Caco-2 (cell line): ENCODE measurements around the gene SERPINB12. TPM values are rescaled to one million over a fixed set of nuclear protein-coding genes. Genes with fewer than 3 reads are reported as not detected.

Experiments used
- BruUV-seq: library from RNA; stranded (reverse); fragments of 400-500 nt; replicated peaks from 2 replicates; lab custom pipeline; 2021; lab: Mats Ljungman, UMichigan
- CTCF ChIA-PET: fragments of 300-600 bp; sonication (Branson Sonifier 250); formaldehyde crosslinking; loops from one replicate; lab custom pipeline; 2022; ENCODE audit warnings: antibody characterized with exemption; lab: Charles Lee
- POLR2A ChIA-PET: fragments of 300-600 bp; sonication (Branson Sonifier 250); formaldehyde crosslinking; loops from one replicate; lab custom pipeline; 2022; ENCODE audit warnings: antibody characterized with exemption; lab: Charles Lee
- DNase-seq, 2 experiments: peaks; one replicate each; pipeline versions ENCODE4 v3.0.0 to v3.0.0-alpha.2; 2020 to 2022
- H3K27me3 ChIP-seq: replicated peaks from 2 replicates; pipeline ENCODE4 v1.6.0; 2011; ENCODE audit warnings: low read length; ENCODE audit not compliant: control insufficient read depth, insufficient read depth
- H3K36me3 ChIP-seq: 2 replicates; pipeline ENCODE4 v1.5.1; 2011; ENCODE audit warnings: low read length; ENCODE audit not compliant: control insufficient read depth, insufficient read depth
- H3K4me1 ChIP-seq: fragments of 250-450 bp; sonication (Bioruptor Pico); 2 replicates; pipeline ENCODE4 v1.5.1; 2020; ENCODE audit warnings: mild to moderate bottlenecking
- H3K4me3 ChIP-seq: 2 replicates; pipeline ENCODE4 v1.5.1; 2011; ENCODE audit warnings: low read depth, mild to moderate bottlenecking, control low read depth, low read length
- H3K9me3 ChIP-seq: fragments of 250-450 bp; sonication (Bioruptor Pico); 2 replicates; pipeline ENCODE4 v1.5.1; 2020; ENCODE audit warnings: mild to moderate bottlenecking, moderate library complexity
- H3K27ac Mint-ChIP-seq: one replicate; pipeline ENCODE4 v1.8.0; 2022; ENCODE audit warnings: mixed read lengths; ENCODE audit not compliant: unreplicated experiment
- H3K27me3 Mint-ChIP-seq: one replicate; pipeline ENCODE4 v1.8.0; 2022; ENCODE audit warnings: mixed read lengths; ENCODE audit not compliant: insufficient read depth, unreplicated experiment
- H3K36me3 Mint-ChIP-seq: one replicate; pipeline ENCODE4 v1.8.0; 2022; ENCODE audit warnings: mild to moderate bottlenecking, mixed read lengths; ENCODE audit not compliant: insufficient read depth, unreplicated experiment
- H3K4me1 Mint-ChIP-seq: one replicate; pipeline ENCODE4 v1.8.0; 2022; ENCODE audit warnings: low read depth, mixed read lengths; ENCODE audit not compliant: unreplicated experiment
- H3K4me3 Mint-ChIP-seq: one replicate; pipeline ENCODE4 v1.8.0; 2022; ENCODE audit warnings: mild to moderate bottlenecking, moderate library complexity, mixed read lengths; ENCODE audit not compliant: unreplicated experiment
- H3K9me3 Mint-ChIP-seq: one replicate; pipeline ENCODE4 v1.8.0; 2022; ENCODE audit warnings: mixed read lengths; ENCODE audit not compliant: unreplicated experiment
- intact Hi-C: fragments of 100-400 bp; cut with micrococcal nuclease; formaldehyde crosslinking; loops from one replicate; pipeline ENCODE4 v1.10.0; 2022; ENCODE audit not compliant: unreplicated experiment
- total RNA-seq: library from RNA; stranded (reverse); gene quantifications from 2 replicates; pipeline ENCODE4 v1.2.3, GENCODE V29; 2022
- TF ChIP-seq, protein P1 (sequence below), 2 experiments: fragments of 200-600 bp in 1 of 2; IDR thresholded peaks; 1 replicate in 1 of 2; 2 replicates in 1 of 2; pipeline versions ENCODE4 v1.5.1 to v1.8.0; 2011 to 2022; ENCODE audit warnings: antibody characterized with exemption in 1 of 2, control low read depth in 1 of 2, inconsistent platforms in 1 of 2, low read depth in 1 of 2, low read length in 1 of 2, mild to moderate bottlenecking in 1 of 2, moderate library complexity in 1 of 2; ENCODE audit not compliant: insufficient read depth in 1 of 2, severe bottlenecking in 1 of 2, unreplicated experiment in 1 of 2

SERPINB12 gene
- total RNA-seq, 1 experiment from 2014 or later, result not detected

DNA sequence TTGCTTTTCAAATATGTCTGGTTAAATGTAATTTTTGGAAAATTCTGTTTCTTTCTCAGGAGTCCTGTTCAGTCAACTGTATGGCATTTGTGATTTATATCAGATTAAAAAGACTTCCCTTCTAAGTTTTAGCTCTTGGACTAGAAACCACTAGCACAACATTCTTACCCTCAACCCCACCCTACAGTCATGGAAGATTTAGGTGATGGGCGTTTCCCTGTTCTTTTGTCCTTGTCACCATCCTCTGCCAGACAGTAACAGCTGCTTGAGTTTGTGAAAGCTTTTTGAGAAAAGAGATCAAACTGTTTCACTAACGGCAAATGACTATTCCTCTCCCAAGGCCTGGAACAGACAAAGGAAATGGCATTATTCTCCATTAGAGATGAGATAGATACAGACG, 33.6 kb upstream of the SERPINB12 start:
- Histone ChIP-seq H3K36me3 (no peaks in the 10 kb centered on the region), H3K9me3 (no peaks in the 10 kb centered on the region), H3K4me1 (no peaks in the 10 kb centered on the region), H3K27me3 (no peaks in the 10 kb centered on the region), H3K4me3 (no peak overlapping the region)
- no peaks in the 10 kb centered on the region for H3K9me3 Mint-ChIP-seq
- ChIA-PET POLR2A (no interaction called here), CTCF (no interaction called here)
- H3K36me3 Mint-ChIP-seq, result no peaks in the 10 kb centered on the region
- TF ChIP-seq, protein P1, sequence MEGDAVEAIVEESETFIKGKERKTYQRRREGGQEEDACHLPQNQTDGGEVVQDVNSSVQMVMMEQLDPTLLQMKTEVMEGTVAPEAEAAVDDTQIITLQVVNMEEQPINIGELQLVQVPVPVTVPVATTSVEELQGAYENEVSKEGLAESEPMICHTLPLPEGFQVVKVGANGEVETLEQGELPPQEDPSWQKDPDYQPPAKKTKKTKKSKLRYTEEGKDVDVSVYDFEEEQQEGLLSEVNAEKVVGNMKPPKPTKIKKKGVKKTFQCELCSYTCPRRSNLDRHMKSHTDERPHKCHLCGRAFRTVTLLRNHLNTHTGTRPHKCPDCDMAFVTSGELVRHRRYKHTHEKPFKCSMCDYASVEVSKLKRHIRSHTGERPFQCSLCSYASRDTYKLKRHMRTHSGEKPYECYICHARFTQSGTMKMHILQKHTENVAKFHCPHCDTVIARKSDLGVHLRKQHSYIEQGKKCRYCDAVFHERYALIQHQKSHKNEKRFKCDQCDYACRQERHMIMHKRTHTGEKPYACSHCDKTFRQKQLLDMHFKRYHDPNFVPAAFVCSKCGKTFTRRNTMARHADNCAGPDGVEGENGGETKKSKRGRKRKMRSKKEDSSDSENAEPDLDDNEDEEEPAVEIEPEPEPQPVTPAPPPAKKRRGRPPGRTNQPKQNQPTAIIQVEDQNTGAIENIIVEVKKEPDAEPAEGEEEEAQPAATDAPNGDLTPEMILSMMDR (IDR thresholded peaks at IDR 0.05; ENCODE audit: insufficient read depth in 1 of 2, low read depth in 1 of 2, low read length in 1 of 2, severe bottlenecking in 1 of 2, unreplicated experiment in 1 of 2), result no peak
- no peaks in the 10 kb centered on the region for H3K4me1 Mint-ChIP-seq
- peaks cover 9% of the 10 kb centered on the region for H3K27me3 Mint-ChIP-seq
- intact Hi-C loops, result no loop called here
- no peak for DNase-seq
- BruUV-seq, result no TSS peak
- H3K4me3 Mint-ChIP-seq, result no peak overlapping the region
- H3K27ac Mint-ChIP-seq, result no peak overlapping the region

DNA sequence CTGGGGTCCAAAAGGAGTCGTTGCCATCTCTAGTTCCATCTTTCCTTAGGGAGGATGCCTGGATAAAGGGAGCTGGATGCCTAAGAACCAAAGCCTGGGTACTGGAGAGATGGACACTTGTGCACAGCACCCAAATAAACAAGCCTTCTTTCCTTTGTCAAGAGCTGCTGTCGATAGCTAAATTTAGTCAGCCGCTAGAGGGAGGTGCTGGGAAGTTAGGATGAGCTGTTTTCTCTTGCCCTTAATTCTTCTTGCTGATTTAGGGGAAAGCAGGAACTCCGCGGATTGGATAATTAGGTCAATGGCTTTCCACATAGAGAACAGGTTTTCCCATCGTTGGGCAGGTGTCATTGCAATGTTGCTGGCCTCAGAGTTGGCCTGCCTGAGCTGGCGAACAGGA, 30.9 kb upstream of the SERPINB12 start:
- Histone ChIP-seq H3K9me3 (no peaks in the 10 kb centered on the region), H3K4me3 (no peak overlapping the region), H3K36me3 (no peaks in the 10 kb centered on the region), H3K27me3 (no peaks in the 10 kb centered on the region), H3K4me1 (no peaks in the 10 kb centered on the region)
- Mint-ChIP-seq H3K9me3 (no peaks in the 10 kb centered on the region), H3K27me3 (peaks cover 11% of the 10 kb centered on the region), H3K36me3 (no peaks in the 10 kb centered on the region), H3K4me3 (no peak overlapping the region), H3K27ac (no peak overlapping the region), H3K4me1 (no peaks in the 10 kb centered on the region)
- intact Hi-C loops, result loop anchor here (2.0 kb wide), 1 partner anchor 68 kb away; no protein-coding TSS in a partner anchor
- peak; percentile 26 to 49 for DNase-seq
- TF ChIP-seq, protein P1 (IDR thresholded peaks at IDR 0.05; ENCODE audit: insufficient read depth in 1 of 2, low read depth in 1 of 2, low read length in 1 of 2, severe bottlenecking in 1 of 2, unreplicated experiment in 1 of 2), result peak in 1 of 2 experiments; percentile 33
- ChIA-PET POLR2A (no interaction called here), CTCF (interaction anchor here (0.9 to 1.6 kb wide), 2 partner anchors 66 to 332 kb away, joined by 4 to 7 read pairs; no protein-coding TSS in a partner anchor)
- no TSS peak for BruUV-seq

DNA sequence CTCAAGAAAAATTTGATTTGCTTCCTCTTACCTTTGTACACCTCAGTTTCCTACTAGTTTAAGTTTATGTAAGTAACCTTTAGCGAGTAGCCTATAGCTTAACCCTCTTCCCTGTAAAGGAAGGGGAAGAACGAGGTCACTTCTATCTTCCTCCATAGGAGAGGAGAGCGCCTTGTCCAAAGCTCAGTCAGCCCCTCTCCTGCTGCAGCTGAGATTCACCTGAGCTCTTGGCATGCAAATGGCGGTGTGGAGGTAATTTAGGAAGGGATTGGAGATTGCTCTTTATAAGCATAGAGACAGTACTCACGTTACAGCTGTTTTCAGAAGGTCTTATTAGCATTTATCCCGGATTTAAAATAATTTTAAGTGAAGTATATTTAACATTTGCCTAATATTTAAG, 27.8 kb upstream of the SERPINB12 start:
- BruUV-seq, result no TSS peak
- intact Hi-C loops, result no loop called here
- Histone ChIP-seq H3K27me3 (no peaks in the 10 kb centered on the region), H3K9me3 (no peaks in the 10 kb centered on the region), H3K36me3 (no peaks in the 10 kb centered on the region), H3K4me3 (no peak overlapping the region), H3K4me1 (no peaks in the 10 kb centered on the region)
- no peak overlapping the region for H3K4me3 Mint-ChIP-seq
- H3K36me3 Mint-ChIP-seq, result no peaks in the 10 kb centered on the region
- CTCF ChIA-PET, result no interaction called here
- TF ChIP-seq, protein P1 (IDR thresholded peaks at IDR 0.05; ENCODE audit: insufficient read depth in 1 of 2, low read depth in 1 of 2, low read length in 1 of 2, severe bottlenecking in 1 of 2, unreplicated experiment in 1 of 2), result no peak
- H3K27me3 Mint-ChIP-seq, result peaks cover 9% of the 10 kb centered on the region
- H3K4me1 Mint-ChIP-seq, result no peaks in the 10 kb centered on the region
- POLR2A ChIA-PET, result no interaction called here
- H3K27ac Mint-ChIP-seq, result no peak overlapping the region
- no peak for DNase-seq
- H3K9me3 Mint-ChIP-seq, result no peaks in the 10 kb centered on the region
